ENCODE data around the gene EIF5A2.
"Not testable (repeated sequence)": the region's sequence is repeated elsewhere in the genome, so short reads cannot be mapped to it uniquely, and the experiment has no call there.

EIF5A2 gene

GRCh38 chr3:170896333-170896732, 12.1 kb downstream of the EIF5A2 start:
- DNase-seq, result not testable (repeated sequence)

DNA sequence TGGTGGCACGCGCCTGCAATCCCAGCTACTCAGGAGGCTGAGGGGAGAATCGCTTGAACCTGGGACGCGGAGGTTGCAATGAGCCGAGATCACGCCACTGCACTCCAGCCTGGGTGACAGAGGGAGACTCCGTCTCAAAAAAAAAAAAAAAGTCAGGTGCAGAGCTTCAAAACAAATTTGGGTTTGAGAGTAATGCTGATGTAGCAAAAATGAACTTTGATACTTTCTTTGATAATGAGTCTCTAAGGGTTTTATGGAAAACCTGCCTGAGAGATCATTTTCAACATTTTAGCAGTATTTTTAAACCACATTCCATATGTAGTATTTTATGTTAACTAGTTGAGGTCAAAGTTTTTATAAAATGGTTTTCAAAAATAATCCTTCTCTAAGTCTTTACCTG, 14.5 kb downstream of the EIF5A2 start:
- DNase-seq, result no peak

DNA sequence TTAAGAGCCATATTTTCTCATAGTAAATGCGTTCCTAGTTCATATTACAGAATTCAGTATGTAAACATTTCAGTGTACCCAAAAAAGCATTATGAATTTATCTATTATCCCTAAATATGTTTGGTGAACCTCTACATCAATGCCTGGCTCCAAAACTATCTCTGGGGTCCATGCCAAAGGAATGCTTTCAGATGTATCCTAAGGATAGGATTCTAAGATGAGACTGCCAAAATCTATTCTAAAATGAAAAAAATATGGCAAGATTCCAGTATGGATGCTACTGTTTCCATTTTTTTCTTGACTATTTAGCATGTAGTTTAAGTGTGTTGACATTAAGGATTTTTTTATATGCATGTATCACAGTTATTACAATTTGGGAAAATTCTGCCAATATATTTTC, 18.8 kb downstream of the EIF5A2 start:
- DNase-seq, result no peak

- DNase-seq, result no peak
Measured at GRCh38 chr3:170889132-170889531, 19.3 kb downstream of the EIF5A2 start.

DNA sequence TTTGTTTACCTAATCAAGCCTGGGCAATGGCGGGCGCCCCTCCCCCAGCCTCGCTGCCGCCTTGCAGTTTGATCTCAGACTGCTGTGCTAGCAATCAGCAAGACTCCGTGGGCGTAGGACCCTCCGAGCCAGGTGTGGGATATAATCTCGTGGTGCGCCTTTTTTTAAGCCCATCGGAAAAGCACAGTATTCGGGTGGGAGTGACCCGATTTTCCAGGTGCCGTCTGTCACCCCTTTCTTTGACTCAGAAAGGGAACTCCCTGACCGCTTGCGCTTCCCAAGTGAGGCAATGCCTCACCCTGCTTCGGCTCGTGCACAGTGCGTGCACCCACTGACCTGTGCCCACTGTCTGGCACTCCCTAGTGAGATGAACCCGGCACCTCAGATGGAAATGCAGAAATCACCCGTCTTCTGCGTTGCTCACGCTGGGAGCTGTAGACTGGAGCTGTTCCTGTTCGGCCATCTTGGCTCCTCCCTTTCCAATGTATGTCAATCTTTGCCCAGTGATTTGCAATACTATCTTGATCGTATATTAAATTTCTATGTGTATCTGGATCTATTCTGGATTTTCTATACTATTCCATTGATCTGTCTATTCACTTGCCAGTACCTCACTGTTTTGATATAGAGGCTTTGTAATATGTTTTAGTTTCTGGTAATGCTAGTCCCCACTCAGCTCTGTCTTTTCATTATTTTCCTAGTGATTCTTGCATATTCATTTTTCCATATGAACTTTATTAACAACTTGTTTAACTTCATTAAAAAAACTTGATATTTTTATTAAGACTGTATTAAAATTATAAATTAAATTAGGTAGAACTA, 24.1 kb downstream of the EIF5A2 start:
- not testable (repeated sequence) for DNase-seq

DNA sequence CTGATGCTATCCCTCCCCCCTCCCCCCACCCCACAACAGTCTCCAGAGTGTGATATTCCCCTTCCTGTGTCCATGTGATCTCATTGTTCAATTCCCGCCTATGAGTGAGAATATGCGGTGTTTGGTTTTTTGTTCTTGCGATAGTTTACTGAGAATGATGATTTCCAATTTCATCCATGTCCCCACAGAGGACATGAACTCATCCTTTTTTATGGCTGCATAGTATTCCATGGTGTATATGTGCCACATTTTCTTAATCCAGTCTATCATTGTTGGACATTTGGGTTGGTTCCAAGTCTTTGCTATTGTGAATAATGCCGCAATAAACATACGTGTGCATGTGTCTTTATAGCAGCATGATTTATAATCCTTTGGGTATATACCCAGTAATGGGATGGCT, 29.7 kb downstream of the EIF5A2 start:
- not testable (repeated sequence) for DNase-seq

DNA sequence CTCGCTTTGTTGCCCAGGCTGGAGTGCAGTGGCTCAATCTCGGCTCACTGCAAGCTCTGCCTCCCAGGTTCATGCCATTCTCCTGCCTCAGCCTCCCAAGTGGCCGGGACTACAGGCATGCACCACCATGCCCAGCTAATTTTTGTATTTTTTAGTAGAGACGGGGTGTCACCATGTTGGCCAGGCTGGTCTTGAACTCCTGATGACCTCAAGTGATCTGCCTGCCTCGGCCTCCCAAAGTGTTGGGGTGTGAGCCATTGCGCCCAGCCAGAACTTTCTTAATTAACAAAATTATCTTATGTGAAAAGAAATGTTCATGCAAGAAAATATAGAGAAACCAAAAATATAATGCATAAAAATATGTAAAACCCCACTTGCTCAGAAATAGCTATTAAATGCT, 31.1 kb downstream of the EIF5A2 start:
- DNase-seq, result not testable (repeated sequence)

DNA sequence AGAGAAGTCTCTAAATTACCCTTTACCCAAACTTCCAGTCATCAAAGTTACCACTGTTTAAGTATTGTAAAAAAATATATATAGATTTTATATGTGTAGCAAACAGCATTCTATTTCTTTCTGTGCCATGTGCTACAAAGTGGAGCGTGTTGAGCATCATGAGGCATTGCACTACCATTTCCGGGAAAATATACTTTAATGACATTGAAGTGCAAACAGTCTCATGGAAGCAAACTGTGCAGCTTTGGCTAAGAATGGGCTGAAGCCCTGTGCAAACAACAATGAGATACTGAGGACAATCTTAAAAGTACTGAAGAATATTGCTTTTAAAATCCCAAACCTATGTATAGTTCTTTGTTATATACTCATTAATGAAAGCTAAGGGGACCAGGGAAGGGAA, 31.9 kb downstream of the EIF5A2 start:
- no peak for DNase-seq

DNA sequence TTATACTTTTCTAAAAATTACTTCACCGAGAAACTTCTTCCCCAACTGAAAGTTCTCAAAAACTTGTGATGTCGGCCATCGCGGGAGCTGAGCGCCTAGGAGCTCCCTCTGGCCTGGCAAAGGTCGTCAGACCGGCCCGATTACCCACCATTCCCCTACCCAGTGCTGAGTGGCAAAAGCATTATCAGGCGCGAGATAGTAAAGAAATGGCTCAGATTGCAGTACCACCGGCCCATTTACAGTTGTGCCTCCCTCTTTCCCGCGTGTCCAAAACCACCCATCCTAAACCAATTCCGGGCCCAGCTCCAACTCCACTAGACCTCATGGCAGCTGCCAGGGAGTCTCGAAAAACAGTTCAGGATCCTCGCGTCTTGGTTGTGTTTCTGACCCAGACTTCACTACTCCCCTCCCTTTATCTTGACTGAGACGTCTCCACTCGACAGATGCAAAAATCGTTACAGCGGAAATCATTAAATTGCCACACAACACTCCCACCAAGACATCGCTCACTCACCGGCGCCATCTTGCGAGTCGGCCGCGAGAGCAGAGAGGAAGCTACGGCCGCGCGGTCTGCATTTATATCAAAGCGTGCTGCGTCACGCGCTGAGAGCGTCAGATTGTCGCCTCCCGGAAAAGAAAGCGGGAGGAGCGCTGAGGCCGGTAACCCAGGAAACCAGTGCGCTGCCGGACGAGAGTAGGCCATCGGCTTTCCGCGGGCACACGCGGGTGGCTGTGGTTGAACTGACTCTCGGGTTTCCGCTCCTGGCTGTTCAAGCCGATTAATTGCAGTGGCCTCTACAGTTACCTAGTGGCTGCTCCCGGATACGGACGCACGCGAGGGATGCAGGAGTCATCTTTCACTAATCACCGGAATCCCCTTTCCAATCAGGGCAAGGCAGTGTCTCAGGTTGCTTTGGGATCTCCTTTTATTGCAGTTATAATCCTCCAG, 38.5 kb downstream of the EIF5A2 start, which contains the start of gene RPL22L1:
Gene RPL22L1 (minus strand): TSS at position 551 of the 949 bp plus-strand sequence. CDS start 28 bp downstream, at position 523.
- DNase-seq, result peak; percentile 94 to 97

- no peak for DNase-seq
Measured at GRCh38 chr3:170869239-170869590, 39.2 kb downstream of the EIF5A2 start.

DNA sequence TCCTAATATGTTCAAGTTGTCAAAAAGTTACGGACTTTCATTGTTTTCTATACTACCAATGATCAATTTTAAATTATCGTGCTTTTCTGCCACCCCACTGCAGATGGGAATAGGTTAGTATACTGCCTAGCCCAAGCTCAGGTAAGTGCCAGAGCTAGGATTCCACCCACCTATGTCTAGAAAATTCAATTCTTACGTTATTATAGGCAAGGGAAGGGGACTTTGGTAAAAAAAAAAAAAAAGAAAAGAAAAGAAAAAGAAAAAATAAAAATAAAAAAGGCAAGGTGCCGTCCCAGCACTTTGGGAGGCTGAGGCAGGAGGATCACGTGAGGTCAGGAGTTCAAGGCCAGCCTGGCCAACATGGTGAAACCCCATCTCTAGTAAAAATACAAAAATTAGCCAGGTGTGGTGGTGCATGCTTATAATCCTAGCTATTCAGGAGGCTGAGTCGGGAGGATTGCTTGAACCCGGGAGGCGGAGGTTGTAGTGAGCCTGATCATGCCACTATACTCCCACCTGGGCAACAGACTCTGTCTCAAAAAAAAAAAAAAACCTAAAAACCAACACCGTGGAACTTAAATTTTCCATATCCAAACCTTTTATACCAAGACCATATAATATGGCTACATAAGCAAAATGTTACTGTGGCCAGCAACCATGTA, 39.7 kb downstream of the EIF5A2 start:
- no peak for DNase-seq

GRCh38 chr3:170867143-170867937, 41.1 kb downstream of the EIF5A2 start:
- peak; percentile 11 to 39 for DNase-seq

DNA sequence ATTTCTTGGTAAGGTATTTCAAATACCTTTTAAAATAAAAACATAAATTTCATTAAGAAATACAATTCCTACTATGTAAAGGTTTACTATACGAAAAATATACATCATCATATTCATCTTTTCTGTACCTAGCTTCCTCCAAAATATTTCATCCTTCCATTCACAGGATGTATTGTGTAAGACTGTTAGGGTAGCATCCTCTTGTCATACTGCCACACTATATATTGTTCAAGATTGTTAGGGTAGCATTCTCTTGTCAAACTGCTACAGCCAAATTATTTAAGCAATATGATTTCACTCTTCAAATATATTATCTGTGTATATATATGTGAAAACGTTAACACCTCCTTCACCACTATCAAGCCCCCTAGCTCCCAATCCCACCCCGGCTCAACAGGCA, 41.9 kb downstream of the EIF5A2 start:
- DNase-seq, result no peak

GRCh38 chr3:170865209-170866094, 43.0 kb downstream of the EIF5A2 start:
- DNase-seq, result no peak

- DNase-seq, result no peak
Measured at GRCh38 chr3:170864525-170865208, 43.8 kb downstream of the EIF5A2 start.

DNA sequence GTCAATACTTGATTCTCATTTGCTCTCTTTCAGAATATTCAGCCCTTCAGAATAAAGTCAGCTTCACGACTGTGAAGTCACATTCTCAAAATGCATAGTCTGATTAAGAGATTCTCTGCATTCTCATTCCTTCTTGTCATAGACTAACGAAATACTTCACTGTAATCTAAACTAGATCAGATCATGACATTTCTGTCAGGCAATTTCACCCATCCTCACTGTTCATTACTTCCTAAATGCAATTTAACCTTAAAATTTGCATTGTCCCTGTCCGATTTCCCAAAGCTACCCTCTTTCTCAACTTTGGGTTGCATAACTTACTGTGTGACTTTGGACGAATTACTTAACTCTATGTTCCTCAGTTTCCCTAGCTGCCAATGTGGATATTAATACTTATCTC, 44.6 kb downstream of the EIF5A2 start:
- DNase-seq, result peak; percentile 30 to 59

- no peak for DNase-seq
Measured at GRCh38 chr3:170862618-170863374, 45.6 kb downstream of the EIF5A2 start.

DNA sequence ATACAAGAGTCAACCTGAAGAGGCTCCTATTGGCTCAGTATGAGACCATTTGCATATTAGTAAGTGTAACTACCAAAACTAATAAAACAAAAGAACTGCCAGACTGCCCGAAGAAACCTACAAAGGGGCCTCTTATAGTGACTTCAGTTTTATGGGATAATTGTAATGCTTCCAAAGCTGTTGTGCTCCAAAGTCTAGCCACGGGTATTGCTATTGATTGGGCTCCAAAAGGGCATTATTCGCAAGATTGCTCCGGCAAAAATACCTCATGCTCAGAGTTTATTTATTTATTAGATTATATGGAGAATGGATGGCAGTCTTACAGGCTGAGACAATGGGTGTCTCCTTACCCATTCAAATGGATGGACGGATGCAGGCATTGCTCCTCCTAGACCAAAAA, 49.8 kb downstream of the EIF5A2 start:
- no peak for DNase-seq

GRCh38 chr3:170852324-170852723, 56.1 kb downstream of the EIF5A2 start:
- no peak for DNase-seq
